ENCODE results near the gene ATAD3C. TPM values are rescaled to one million over a fixed set of nuclear protein-coding genes. Genes with fewer than 3 reads are reported as not detected.

ATAD3C gene
- polyA plus RNA-seq, 2 of the 4 experiments (the other 2 are of a cell fraction) = not detected

DNA sequence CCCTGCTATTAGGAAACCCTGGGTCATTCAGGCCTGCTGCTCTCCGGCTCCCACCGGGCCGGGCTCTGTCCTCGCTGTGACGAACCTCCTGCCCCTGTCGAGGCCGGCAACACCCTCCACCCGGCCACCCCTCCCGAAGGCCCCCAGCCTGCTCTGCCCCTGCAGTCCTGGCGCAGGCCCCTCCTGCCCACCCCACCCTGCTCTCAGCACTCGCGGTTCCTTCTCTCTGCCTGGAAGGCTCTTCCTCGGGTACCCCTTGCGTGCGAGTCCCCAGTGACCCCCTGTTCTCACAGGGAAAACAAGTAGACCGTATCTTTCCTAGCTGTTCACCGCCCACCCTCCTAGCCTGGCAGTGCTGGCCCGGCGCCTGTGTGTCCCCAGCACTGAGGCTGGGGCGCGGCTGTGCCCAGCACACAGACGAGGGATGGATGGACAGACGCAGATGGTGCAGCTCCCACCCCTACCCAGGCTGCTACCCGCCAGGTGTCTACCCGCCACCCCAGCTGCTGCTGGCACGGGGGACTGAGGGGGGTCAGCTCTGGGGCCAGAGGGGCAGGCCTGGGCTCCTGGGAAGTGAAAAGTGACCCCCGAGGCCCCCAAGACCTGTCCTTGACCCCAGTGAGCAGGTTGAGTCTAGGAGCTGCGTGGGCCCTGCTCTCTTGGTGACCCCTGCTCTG, 17.1 kb upstream of the ATAD3C start:
- no peak for TF ChIP-seq CTCF (IDR thresholded peaks at IDR 0.05)
- Histone ChIP-seq H3K27ac (peak overlapping the region; percentile 27 to 76; a peak in 3 of 6 replicates), H3K4me1 (peaks cover 49% of the 10 kb centered on the region), H3K4me3 (no peak overlapping the region), H3K9me3 (no peaks in the 10 kb centered on the region), H3K4me2 (peak overlapping the region; percentile 33; the same call in 2 of the 3 replicates)
- WGBS (ENCODE audit: missing lambda C conversion rate) = 80% methylated on average over 13 of the region's 28 CpGs
- DNase-seq (ENCODE audit: low read depth in 1 of 2, low spot score in 1 of 2) (no peak), ATAC-seq (no peak), FAIRE-seq (no peak)
- CTCF ChIA-PET = interaction anchor here (1.1 to 4.2 kb wide), 3 partner anchors 9 to 73 kb away, joined by 3 to 16 read pairs (median 4); no protein-coding TSS in a partner anchor
- POLR2A ChIA-PET = no interaction called here

DNA sequence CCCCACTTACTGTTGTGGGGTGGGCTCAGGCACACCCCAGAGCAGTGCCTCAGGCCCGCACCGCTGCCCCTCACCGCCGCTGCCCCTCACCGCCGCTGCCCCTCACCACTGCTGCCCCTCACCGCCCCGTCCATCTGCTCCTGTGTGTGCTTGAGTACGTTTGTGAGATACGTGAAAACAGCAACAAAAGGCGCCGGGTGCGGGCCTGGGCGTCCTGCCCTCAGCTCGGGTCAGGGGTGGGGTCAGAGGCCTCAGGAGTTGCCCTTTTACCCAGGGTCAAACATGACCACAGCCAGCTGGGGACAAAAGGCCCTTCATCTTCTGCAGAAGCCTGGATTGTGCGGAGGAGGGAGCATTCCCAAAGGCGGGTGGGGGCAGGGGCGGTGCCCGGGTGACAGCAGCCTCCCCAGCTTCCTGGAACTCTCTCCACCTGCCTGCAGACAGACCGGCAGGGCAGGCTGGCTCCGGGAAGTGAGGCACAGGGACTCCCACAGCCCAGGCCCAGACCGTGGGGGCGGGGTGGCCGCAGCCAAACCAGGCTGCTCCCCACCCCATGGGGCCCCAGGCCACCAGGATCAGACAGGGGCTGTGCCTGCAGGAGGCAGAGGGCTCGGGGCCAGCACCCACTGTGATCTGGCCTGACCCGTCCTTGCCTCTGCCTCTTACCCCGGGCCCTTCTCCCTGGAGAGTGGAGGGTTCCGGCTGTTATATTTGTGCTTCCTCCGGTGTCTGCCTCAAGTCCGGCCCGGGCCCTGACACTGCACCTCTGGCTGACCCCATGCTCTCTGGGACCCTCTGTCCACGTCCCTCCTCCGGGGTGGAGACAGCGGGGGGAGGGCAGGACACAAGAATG, 16.3 kb upstream of the ATAD3C start:
- Histone ChIP-seq H3K4me1 (peaks cover 56% of the 10 kb centered on the region), H3K4me2 (peak overlapping the region; percentile 41), H3K4me3 (no peak overlapping the region), H3K9me3 (no peaks in the 10 kb centered on the region), H3K27ac (peak overlapping the region; percentile 3 to 76; a peak in 3 of 6 replicates)
- DNase-seq (ENCODE audit: low read depth in 1 of 2, low spot score in 1 of 2) (no peak), FAIRE-seq (no peak), ATAC-seq (peak in 1 of 2 experiments; percentile 12; a peak in 2 of 6 replicates)
- POLR2A ChIA-PET = no interaction called here
- CTCF ChIA-PET = interaction anchor here (0.6 to 4.2 kb wide), 4 partner anchors 8 to 72 kb away, joined by 3 to 16 read pairs (median 4); no protein-coding TSS in a partner anchor
- TF ChIP-seq HOXB5 (CRISPR knock-in tag; IDR thresholded peaks at IDR 0.05) (no peak), RAD21 (conservative IDR thresholded peaks at IDR 0.05 in 1 of 2, IDR thresholded peaks at IDR 0.05 in 1 of 2) (no peak), GATA3 (IDR thresholded peaks at IDR 0.05; ENCODE audit: borderline replicate concordance) (no peak), HDAC2 (IDR thresholded peaks at IDR 0.05) (no peak), EP300 (IDR thresholded peaks at IDR 0.05) (no peak), MAX (IDR thresholded peaks at IDR 0.05) (no peak), ZSCAN20 (CRISPR knock-in tag; IDR thresholded peaks at IDR 0.05) (no peak), JUNB (IDR thresholded peaks at IDR 0.05) (no peak), BCL3 (IDR thresholded peaks at IDR 0.05) (no peak), CEBPB (IDR thresholded peaks at IDR 0.05) (no peak), NFE2L2 (conservative IDR thresholded peaks at IDR 0.05; ENCODE audit: low read length) (no peak), CHD2 (IDR thresholded peaks at IDR 0.05; ENCODE audit: low read length, partially characterized antibody) (no peak), CBX2 (IDR thresholded peaks at IDR 0.05; ENCODE audit: borderline replicate concordance, low read depth) (no peak), RCOR1 (IDR thresholded peaks at IDR 0.05; ENCODE audit: low read depth, low read length) (no peak), ESRRA (IDR thresholded peaks at IDR 0.05; ENCODE audit: borderline replicate concordance, low read length) (no peak), USF2 (IDR thresholded peaks at IDR 0.05) (no peak), POLR2AphosphoS2 (conservative IDR thresholded peaks at IDR 0.05; ENCODE audit: low read length) (no peak), CBX8 (IDR thresholded peaks at IDR 0.05) (no peak), RFX5 (IDR thresholded peaks at IDR 0.05) (no peak), HES2 (IDR thresholded peaks at IDR 0.05) (no peak)
- 0% methylated on average over 2 of the region's 34 CpGs for WGBS (ENCODE audit: missing lambda C conversion rate)

Measured in A549 (cell line).